Testis (tissue), 5 donors: ENCODE data around the gene ACBD4. TPM values are rescaled to one million over a fixed set of nuclear protein-coding genes. Genes with fewer than 3 reads are reported as not detected.
A peak's percentile ranks its signal among the peaks of the same experiment; 100 is the strongest.

Source experiments
- DNase-seq: peaks from one replicate; pipeline ENCODE4 v3.0.0-alpha.2; 2019
- H3K27ac ChIP-seq, 2 donors: fragments of 200-600 bp; sonication (generic); one replicate each; pipeline ENCODE4 v1.5.1; 2019
- H3K27me3 ChIP-seq: fragments of 200-600 bp; sonication (generic); one replicate; pipeline ENCODE4 v1.5.1; 2019
- H3K36me3 ChIP-seq: fragments of 200-600 bp; sonication (generic); one replicate; pipeline ENCODE4 v1.5.1; 2017; ENCODE audit warnings: low read depth; ENCODE audit errors: missing control alignments
- H3K4me1 ChIP-seq: fragments of 200-600 bp; sonication (generic); one replicate; pipeline ENCODE4 v1.5.1; 2019
- H3K4me3 ChIP-seq, 2 donors: fragments of 200-600 bp; sonication (generic); one replicate each; pipeline ENCODE4 v1.5.1; 2017 to 2019
- H3K9me3 ChIP-seq: fragments of 200-600 bp; sonication (generic); one replicate; pipeline ENCODE4 v1.5.1; 2017
- POLR2A ChIP-seq: fragments of 450-650 bp; IDR thresholded peaks from one replicate; pipeline ENCODE4 v1.6.1; 2017; ENCODE audit warnings: antibody characterized with exemption, mild to moderate bottlenecking, moderate library complexity
- WGBS, 2 donors: methylation state at CpG; one replicate each; pipeline ENCODE4 v1.1.5; 2018; 5-methylcytosine and 5-hydroxymethylcytosine counted together
- intact Hi-C: fragments of 100-400 bp; cut with DNase I; formaldehyde crosslinking; loops from one replicate; pipeline ENCODE4 v1.15.1; 2023; ENCODE audit warnings: low total_unique reads
- long read RNA-seq, 2 donors: transcript quantifications; one replicate each; lab custom pipeline, GENCODE V29; 2026
- polyA plus RNA-seq: library from polyadenylated mRNA; stranded (reverse); fragments of 350-450 nt; fragmentation: Illumina TruSeq; extraction: RNeasy Lipid Tissue Mini Kit (QIAGEN cat#74804); gene quantifications from one replicate; pipeline ENCODE4 v1.2.3, GENCODE V29; 2014; ENCODE audit warnings: low read depth, low replicate concordance; ENCODE audit not compliant: insufficient read depth
- total RNA-seq, 2 donors: library from RNA; depleted of rRNA; stranded (reverse); fragments of >200 nt; gene quantifications; one replicate each; pipeline ENCODE4 v1.2.3, GENCODE V29; 2016
- TF ChIP-seq, protein P1 (sequence below), 3 experiments: fragments of 450-650 bp in 2 of 3; fragments of 200-600 bp in 1 of 3; sonication (generic) in 1 of 3; IDR thresholded peaks; one replicate each; pipeline ENCODE4 v1.5.1; 2016 to 2019; ENCODE audit warnings: antibody characterized with exemption in 3 of 3, mild to moderate bottlenecking in 2 of 3, moderate library complexity in 1 of 3

The ACBD4 gene, protein sequence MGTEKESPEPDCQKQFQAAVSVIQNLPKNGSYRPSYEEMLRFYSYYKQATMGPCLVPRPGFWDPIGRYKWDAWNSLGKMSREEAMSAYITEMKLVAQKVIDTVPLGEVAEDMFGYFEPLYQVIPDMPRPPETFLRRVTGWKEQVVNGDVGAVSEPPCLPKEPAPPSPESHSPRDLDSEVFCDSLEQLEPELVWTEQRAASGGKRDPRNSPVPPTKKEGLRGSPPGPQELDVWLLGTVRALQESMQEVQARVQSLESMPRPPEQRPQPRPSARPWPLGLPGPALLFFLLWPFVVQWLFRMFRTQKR
- total RNA-seq (1 to 10 TPM; 8.3 to 9.1 TPM), polyA plus RNA-seq (7.5 TPM)
- long read RNA-seq, donor 1, partial matches to known transcripts: 0 of 3 reads
- long read RNA-seq, donor 1, other reads (novel, unspliced or antisense): 0 of 3 reads
- long read RNA-seq, donor 2: 0 reads

DNA sequence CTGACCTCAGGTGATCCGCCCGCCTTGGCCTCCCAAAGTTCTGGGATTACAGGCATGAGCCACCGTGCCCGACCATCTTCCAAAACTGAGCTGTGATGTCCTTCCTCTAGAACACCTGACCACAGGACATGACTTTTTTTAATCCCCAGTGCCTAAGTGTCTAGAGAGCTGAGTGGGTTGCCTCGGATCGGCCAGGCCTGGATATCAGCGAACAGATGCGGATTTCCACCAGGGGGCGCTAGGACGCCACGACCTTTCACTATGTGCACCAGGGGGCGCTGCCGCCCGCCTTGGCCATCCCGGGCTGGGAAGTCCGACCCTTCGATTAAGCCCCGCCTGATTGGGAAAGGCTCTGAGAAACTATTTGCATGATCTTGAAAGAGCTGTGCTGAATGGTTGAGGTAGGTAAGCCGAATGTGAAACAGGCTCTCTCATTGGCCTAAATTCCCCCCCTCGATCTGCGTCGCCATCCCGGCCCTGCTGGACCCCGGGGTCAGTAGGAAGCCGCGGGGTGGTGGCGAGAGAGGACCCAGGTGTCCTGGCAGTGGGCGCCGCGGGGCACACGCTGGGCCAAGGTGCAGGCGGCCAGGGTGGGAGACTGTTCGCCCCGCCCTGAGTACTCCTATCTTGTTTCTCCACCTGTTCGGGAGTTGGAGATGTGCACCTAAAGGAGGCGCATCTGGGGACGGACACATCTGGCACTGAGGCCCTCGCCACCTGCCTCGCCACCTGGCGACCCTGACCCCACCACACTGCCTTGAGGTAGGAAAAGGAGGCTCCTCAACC lies at the start of gene ACBD4:
Gene ACBD4, plus strand, starts transcription at position 496 of the 786 bp plus-strand sequence. CDS start 458 bp downstream, outside the sequence.
- TF ChIP-seq, protein P1, sequence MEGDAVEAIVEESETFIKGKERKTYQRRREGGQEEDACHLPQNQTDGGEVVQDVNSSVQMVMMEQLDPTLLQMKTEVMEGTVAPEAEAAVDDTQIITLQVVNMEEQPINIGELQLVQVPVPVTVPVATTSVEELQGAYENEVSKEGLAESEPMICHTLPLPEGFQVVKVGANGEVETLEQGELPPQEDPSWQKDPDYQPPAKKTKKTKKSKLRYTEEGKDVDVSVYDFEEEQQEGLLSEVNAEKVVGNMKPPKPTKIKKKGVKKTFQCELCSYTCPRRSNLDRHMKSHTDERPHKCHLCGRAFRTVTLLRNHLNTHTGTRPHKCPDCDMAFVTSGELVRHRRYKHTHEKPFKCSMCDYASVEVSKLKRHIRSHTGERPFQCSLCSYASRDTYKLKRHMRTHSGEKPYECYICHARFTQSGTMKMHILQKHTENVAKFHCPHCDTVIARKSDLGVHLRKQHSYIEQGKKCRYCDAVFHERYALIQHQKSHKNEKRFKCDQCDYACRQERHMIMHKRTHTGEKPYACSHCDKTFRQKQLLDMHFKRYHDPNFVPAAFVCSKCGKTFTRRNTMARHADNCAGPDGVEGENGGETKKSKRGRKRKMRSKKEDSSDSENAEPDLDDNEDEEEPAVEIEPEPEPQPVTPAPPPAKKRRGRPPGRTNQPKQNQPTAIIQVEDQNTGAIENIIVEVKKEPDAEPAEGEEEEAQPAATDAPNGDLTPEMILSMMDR (IDR thresholded peaks at IDR 0.05): peak; percentile 100
- no peak for TF ChIP-seq POLR2A
- peak within 1 kb of the TSS; percentile 14 to 57 for H3K27ac ChIP-seq
- intact Hi-C loops: no loop called here
- peak within 1 kb of the TSS; percentile 44 to 61 for H3K4me3 ChIP-seq
- peak; percentile 98 for DNase-seq
- H3K4me1 ChIP-seq: peaks cover 21% of the 10 kb centered on the region
- H3K27me3 ChIP-seq: no peaks in the 10 kb centered on the region
- no peaks in the 10 kb centered on the region for H3K9me3 ChIP-seq
- H3K36me3 ChIP-seq: no peaks in the 10 kb centered on the region
- 4 to 9% methylated on average over 18 to 40 of the region's 40 CpGs for WGBS, 2 donors

DNA sequence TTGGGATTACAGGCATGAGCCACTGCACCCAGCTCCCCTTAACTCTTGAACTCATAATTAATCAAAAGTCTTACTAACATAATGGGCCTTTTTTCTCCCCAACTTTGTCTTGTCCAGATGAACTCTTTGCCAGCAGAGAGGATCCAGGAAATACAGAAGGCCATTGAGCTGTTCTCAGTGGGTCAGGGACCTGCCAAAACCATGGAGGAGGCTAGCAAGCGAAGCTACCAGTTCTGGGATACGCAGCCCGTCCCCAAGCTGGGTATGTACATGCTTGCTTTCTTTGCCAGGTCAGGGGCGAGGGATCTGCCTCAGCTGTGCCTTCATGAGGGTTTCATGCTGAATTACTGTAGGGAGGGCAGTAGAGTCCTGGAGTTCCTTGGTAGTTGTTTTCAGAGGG lies 49.1 kb upstream of the ACBD4 start:
- Histone ChIP-seq H3K9me3 (no peaks in the 10 kb centered on the region), H3K4me3 (no peak overlapping the region), H3K27me3 (no peaks in the 10 kb centered on the region), H3K36me3 (no peaks in the 10 kb centered on the region), H3K4me1 (peaks cover 5% of the 10 kb centered on the region), H3K27ac (no peak overlapping the region)
- TF ChIP-seq POLR2A: no peak
- TF ChIP-seq, protein P1 (IDR thresholded peaks at IDR 0.05): no peak
- WGBS, 2 donors: 84 to 91% methylated on average over 4 of the region's 4 CpGs
- intact Hi-C loops: no loop called here
- no peak for DNase-seq

DNA sequence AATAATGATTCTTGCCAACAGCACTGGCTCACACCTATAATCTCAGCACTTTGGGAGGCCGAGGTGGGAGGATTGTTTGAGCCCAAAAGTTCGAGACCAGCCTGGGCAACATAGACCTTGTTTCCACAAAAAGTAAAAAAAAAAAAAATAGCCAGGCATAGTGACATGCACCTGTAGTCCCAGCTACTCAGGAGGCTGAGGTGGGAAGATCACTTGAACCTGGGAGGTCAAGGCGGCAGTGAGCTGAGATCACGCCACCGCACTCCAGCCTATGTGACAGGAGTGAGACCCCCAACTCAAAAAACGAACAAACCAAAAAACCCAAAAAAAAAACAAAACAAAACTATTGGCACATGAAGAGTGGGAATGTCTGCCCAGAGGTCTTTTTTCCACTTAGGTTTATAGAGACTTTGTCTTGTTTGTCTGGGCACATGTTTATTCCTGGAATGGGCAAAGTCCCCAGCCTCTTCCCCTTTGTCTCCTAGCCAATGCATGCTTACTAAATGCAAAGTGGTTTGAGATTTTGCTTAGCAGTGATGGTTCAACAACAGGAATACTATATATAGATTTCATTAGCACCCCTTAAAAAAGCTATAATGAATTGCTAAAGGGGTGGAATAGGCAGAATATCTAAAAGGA lies 48.5 kb upstream of the ACBD4 start:
- Histone ChIP-seq H3K4me3 (no peak overlapping the region), H3K36me3 (no peaks in the 10 kb centered on the region), H3K4me1 (peaks cover 5% of the 10 kb centered on the region), H3K27ac (no peak overlapping the region), H3K9me3 (no peaks in the 10 kb centered on the region), H3K27me3 (no peaks in the 10 kb centered on the region)
- TF ChIP-seq, protein P1 (IDR thresholded peaks at IDR 0.05): no peak
- TF ChIP-seq POLR2A: no peak
- no peak for DNase-seq
- intact Hi-C loops: no loop called here
- 90 to 94% methylated on average over 6 of the region's 6 CpGs for WGBS, 2 donors

DNA sequence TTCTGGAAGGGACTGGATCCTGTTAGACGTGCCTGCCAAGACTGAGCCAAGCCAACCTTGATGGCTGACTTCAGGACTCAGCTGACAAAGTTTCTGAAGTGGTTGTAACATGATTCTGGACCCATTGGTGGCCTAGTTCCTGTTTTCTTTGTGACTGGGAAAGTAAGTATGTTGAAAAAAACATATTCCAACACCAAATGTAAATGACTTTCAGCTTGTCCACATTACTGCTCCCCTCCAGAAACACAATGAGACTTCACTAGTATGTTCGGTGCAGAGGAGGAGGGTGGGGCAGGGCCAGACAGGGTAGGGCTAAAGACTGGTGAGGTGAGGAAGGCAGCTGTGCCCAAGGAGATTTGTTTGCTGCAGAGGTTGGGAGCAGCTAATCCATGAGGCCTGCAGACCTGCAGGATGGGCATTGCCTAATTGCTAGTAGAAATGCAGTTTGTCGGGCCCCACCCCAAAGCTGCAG lies 47.9 kb upstream of the ACBD4 start:
- no peak overlapping the region for H3K4me3 ChIP-seq
- 78 to 89% methylated on average over 3 of the region's 3 CpGs for WGBS, 2 donors
- no peak for TF ChIP-seq POLR2A
- TF ChIP-seq, protein P1 (IDR thresholded peaks at IDR 0.05): no peak
- no peaks in the 10 kb centered on the region for H3K27me3 ChIP-seq
- H3K27ac ChIP-seq: no peak overlapping the region
- peaks cover 10% of the 10 kb centered on the region for H3K4me1 ChIP-seq
- no peaks in the 10 kb centered on the region for H3K9me3 ChIP-seq
- intact Hi-C loops: no loop called here
- H3K36me3 ChIP-seq: no peaks in the 10 kb centered on the region
- DNase-seq: no peak
